ENCODE data around the gene PIWIL1.

Gene PIWIL1

GRCh38 chr12:130316251-130316650 is 21.4 kb upstream of the PIWIL1 start:
- H3K4me3 ChIP-seq (replicated peaks in 1 of 2; ENCODE audit: low read depth in 2 of 2, low read length in 2 of 2): no peak overlapping the region
- DNase-seq (ENCODE audit: low read depth in 2 of 2): no peak
- TF ChIP-seq CTCF (IDR thresholded peaks at IDR 0.05; ENCODE audit: low read depth, low read length): no peak

GRCh38 chr12:130320536-130320935 is 17.2 kb upstream of the PIWIL1 start:
- H3K4me3 ChIP-seq (replicated peaks in 1 of 2; ENCODE audit: low read depth in 2 of 2, low read length in 2 of 2): no peak overlapping the region
- no peak for DNase-seq (ENCODE audit: low read depth in 2 of 2)
- TF ChIP-seq CTCF (IDR thresholded peaks at IDR 0.05; ENCODE audit: low read depth, low read length): no peak

GRCh38 chr12:130322263-130322662 is 15.4 kb upstream of the PIWIL1 start:
- no peak for TF ChIP-seq CTCF (IDR thresholded peaks at IDR 0.05; ENCODE audit: low read depth, low read length)
- no peak overlapping the region for H3K4me3 ChIP-seq (replicated peaks in 1 of 2; ENCODE audit: low read depth in 2 of 2, low read length in 2 of 2)
- DNase-seq (ENCODE audit: low read depth in 2 of 2): no peak

GRCh38 chr12:130330685-130331084 is 7.0 kb upstream of the PIWIL1 start:
- no peak overlapping the region for H3K4me3 ChIP-seq (replicated peaks in 1 of 2; ENCODE audit: low read depth in 2 of 2, low read length in 2 of 2)
- no peak for DNase-seq (ENCODE audit: low read depth in 2 of 2)
- no peak for TF ChIP-seq CTCF (IDR thresholded peaks at IDR 0.05; ENCODE audit: low read depth, low read length)

GRCh38 chr12:130331146-130331545 is 6.5 kb upstream of the PIWIL1 start:
- no peak overlapping the region for H3K4me3 ChIP-seq (replicated peaks in 1 of 2; ENCODE audit: low read depth in 2 of 2, low read length in 2 of 2)
- no peak for DNase-seq (ENCODE audit: low read depth in 2 of 2)
- no peak for TF ChIP-seq CTCF (IDR thresholded peaks at IDR 0.05; ENCODE audit: low read depth, low read length)

- DNase-seq (ENCODE audit: low read depth in 2 of 2): no peak
- TF ChIP-seq CTCF (IDR thresholded peaks at IDR 0.05; ENCODE audit: low read depth, low read length): no peak
- no peak overlapping the region for H3K4me3 ChIP-seq (replicated peaks in 1 of 2; ENCODE audit: low read depth in 2 of 2, low read length in 2 of 2)
Measured at GRCh38 chr12:130333341-130333740, 4.3 kb upstream of the PIWIL1 start.

GRCh38 chr12:130334399-130334798 is 3.3 kb upstream of the PIWIL1 start:
- no peak for TF ChIP-seq CTCF (IDR thresholded peaks at IDR 0.05; ENCODE audit: low read depth, low read length)
- DNase-seq (ENCODE audit: low read depth in 2 of 2): no peak
- no peak overlapping the region for H3K4me3 ChIP-seq (replicated peaks in 1 of 2; ENCODE audit: low read depth in 2 of 2, low read length in 2 of 2)
